Ovary (tissue), 3 donors: Measurements from ENCODE around the gene DNAH3.
"Not testable (repeated sequence)": the region's sequence is repeated elsewhere in the genome, so short reads cannot be mapped to it uniquely, and the experiment has no call there.

Source experiments
- POLR2A ChIP-seq: fragments of 450-650 bp; IDR thresholded peaks from one replicate; pipeline ENCODE4 v1.6.1; 2017; ENCODE audit warnings: antibody characterized with exemption, mild to moderate bottlenecking, moderate library complexity
- TF ChIP-seq, protein P1 (sequence below), 3 donors: fragments of 450-650 bp in 2 of 3; fragments of 200-600 bp in 1 of 3; IDR thresholded peaks; one replicate each; pipeline versions ENCODE4 v1.5.1 to v1.8.0; 2016 to 2022; ENCODE audit warnings: antibody characterized with exemption in 3 of 3, mild to moderate bottlenecking in 1 of 3
- donor health status: DM: no; HTN: no; CAD: no.

- TF ChIP-seq, protein P1, sequence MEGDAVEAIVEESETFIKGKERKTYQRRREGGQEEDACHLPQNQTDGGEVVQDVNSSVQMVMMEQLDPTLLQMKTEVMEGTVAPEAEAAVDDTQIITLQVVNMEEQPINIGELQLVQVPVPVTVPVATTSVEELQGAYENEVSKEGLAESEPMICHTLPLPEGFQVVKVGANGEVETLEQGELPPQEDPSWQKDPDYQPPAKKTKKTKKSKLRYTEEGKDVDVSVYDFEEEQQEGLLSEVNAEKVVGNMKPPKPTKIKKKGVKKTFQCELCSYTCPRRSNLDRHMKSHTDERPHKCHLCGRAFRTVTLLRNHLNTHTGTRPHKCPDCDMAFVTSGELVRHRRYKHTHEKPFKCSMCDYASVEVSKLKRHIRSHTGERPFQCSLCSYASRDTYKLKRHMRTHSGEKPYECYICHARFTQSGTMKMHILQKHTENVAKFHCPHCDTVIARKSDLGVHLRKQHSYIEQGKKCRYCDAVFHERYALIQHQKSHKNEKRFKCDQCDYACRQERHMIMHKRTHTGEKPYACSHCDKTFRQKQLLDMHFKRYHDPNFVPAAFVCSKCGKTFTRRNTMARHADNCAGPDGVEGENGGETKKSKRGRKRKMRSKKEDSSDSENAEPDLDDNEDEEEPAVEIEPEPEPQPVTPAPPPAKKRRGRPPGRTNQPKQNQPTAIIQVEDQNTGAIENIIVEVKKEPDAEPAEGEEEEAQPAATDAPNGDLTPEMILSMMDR (IDR thresholded peaks at IDR 0.05), result not testable (repeated sequence)
- TF ChIP-seq POLR2A, result not testable (repeated sequence)
These were observed 220.8 kb downstream of the DNAH3 start for GRCh38 chr16:20929676-20930364.
